Measurements from ENCODE around the gene ATP5IF1. TPM values are rescaled to one million over a fixed set of nuclear protein-coding genes. Genes with fewer than 3 reads are reported as not detected.

The ATP5IF1 gene
- polyA plus RNA-seq, 1 of the 3 experiments (the other 2 are of a cell fraction), result 594 TPM

- Histone ChIP-seq H3K9me3 (no peaks in the 10 kb centered on the region), H3K27ac (ENCODE audit: low read depth in 2 of 2, low read length in 1 of 2) (no peak overlapping the region), H3K4me1 (ENCODE audit: control insufficient read depth in 1 of 2, insufficient read depth in 2 of 2, low read depth in 1 of 2, low read length in 1 of 2) (no peaks in the 10 kb centered on the region), H3K9me2 (no peaks in the 10 kb centered on the region), H3K4me2 (no peak overlapping the region), H3K4me3 (ENCODE audit: low read depth in 2 of 2, low read length in 1 of 2) (no peak overlapping the region), H3K9ac (no peak overlapping the region), H3K27me3 (ENCODE audit: insufficient read depth) (no peaks in the 10 kb centered on the region), H3F3A (replicated peaks; ENCODE audit: insufficient read depth) (peaks cover 13% of the 10 kb centered on the region), H4K20me1 (ENCODE audit: insufficient read depth) (peaks cover 12% of the 10 kb centered on the region; the same call in 1 of the 2 replicates), H2AFZ (ENCODE audit: low read depth) (no peak overlapping the region), H3K79me2 (ENCODE audit: insufficient read depth) (peaks cover 4% of the 10 kb centered on the region; the same call in 1 of the 2 replicates), H3K36me3 (replicated peaks in 1 of 2; ENCODE audit: control insufficient read depth in 1 of 2, insufficient read depth in 2 of 2, low read length in 1 of 2) (peaks cover 49 to 52% of the 10 kb centered on the region in 2 experiments)
- 94% methylated on average over 7 of the region's 7 CpGs for WGBS (ENCODE audit: low lambda C conversion rate)
- POLR2A ChIA-PET, result no interaction called here
- TF ChIP-seq GABPA (IDR thresholded peaks at IDR 0.05; ENCODE audit: low read depth), result no peak
- CTCF ChIA-PET, result interaction anchor here (1.2 kb wide), 1 partner anchor 18 kb away, joined by 4 read pairs; no protein-coding TSS in a partner anchor
- no peak for DNase-seq
These were observed 43.8 kb downstream of the ATP5IF1 start for GRCh38 chr1:28279721-28280120.

GRCh38 chr1:28280501-28280900, 44.6 kb downstream of the ATP5IF1 start:
- H3K4me1 ChIP-seq (ENCODE audit: control insufficient read depth in 1 of 2, insufficient read depth in 2 of 2, low read depth in 1 of 2, low read length in 1 of 2), result no peaks in the 10 kb centered on the region
- no peak overlapping the region for H3K4me2 ChIP-seq
- TF ChIP-seq CHD2 (IDR thresholded peaks at IDR 0.05; ENCODE audit: low read length, partially characterized antibody) (no peak), RCOR1 (IDR thresholded peaks at IDR 0.05; ENCODE audit: low read length) (no peak), FOXJ3 (CRISPR knock-in tag; IDR thresholded peaks at IDR 0.05) (no peak), TEAD4 (IDR thresholded peaks at IDR 0.05; ENCODE audit: borderline replicate concordance, insufficient read depth) (no peak), JUND (IDR thresholded peaks at IDR 0.05) (no peak), USF1 (IDR thresholded peaks at IDR 0.05; ENCODE audit: borderline replicate concordance, low read depth) (no peak), POLR2AphosphoS5 (IDR thresholded peaks at IDR 0.05; ENCODE audit: low read depth, low read length) (no peak), YY1 (IDR thresholded peaks at IDR 0.05; ENCODE audit: low read depth) (no peak), FOSL2 (IDR thresholded peaks at IDR 0.05; ENCODE audit: borderline replicate concordance, low read depth) (no peak), MEF2A (IDR thresholded peaks at IDR 0.05; ENCODE audit: borderline replicate concordance, low read depth) (no peak), NFIC (IDR thresholded peaks at IDR 0.05; ENCODE audit: borderline replicate concordance) (no peak), CTCF (IDR thresholded peaks at IDR 0.05) (no peak)
- 100% methylated on average over 1 of the region's 8 CpGs for WGBS (ENCODE audit: low lambda C conversion rate)
- no peaks in the 10 kb centered on the region for H3K27me3 ChIP-seq (ENCODE audit: insufficient read depth)
- peaks cover 9% of the 10 kb centered on the region; the same call in 1 of the 2 replicates for H4K20me1 ChIP-seq (ENCODE audit: insufficient read depth)
- no peaks in the 10 kb centered on the region for H3K9me2 ChIP-seq
- no peak overlapping the region for H2AFZ ChIP-seq (ENCODE audit: low read depth)
- no peak overlapping the region for H3K9ac ChIP-seq
- H3K9me3 ChIP-seq, result no peaks in the 10 kb centered on the region
- ChIA-PET CTCF (interaction anchor here (1.2 to 1.3 kb wide), 2 partner anchors 19 to 32 kb away, joined by 3 to 4 read pairs; no protein-coding TSS in a partner anchor), POLR2A (no interaction called here)
- H3K4me3 ChIP-seq (ENCODE audit: low read depth in 2 of 2, low read length in 1 of 2), result no peak overlapping the region
- H3K27ac ChIP-seq (ENCODE audit: low read depth in 2 of 2, low read length in 1 of 2), result no peak overlapping the region
- H3F3A ChIP-seq (replicated peaks; ENCODE audit: insufficient read depth), result peaks cover 18% of the 10 kb centered on the region
- peaks cover 42 to 50% of the 10 kb centered on the region in 2 experiments for H3K36me3 ChIP-seq (replicated peaks in 1 of 2; ENCODE audit: control insufficient read depth in 1 of 2, insufficient read depth in 2 of 2, low read length in 1 of 2)
- no peak for DNase-seq
- H3K79me2 ChIP-seq (ENCODE audit: insufficient read depth), result peaks cover 4% of the 10 kb centered on the region; the same call in 1 of the 2 replicates

Data from SK-N-SH (cell line).